Right atrium auricular region (tissue), 2 donors: ENCODE measurements around the gene CHMP2B. TPM values are rescaled to one million over a fixed set of nuclear protein-coding genes. Genes with fewer than 3 reads are reported as not detected.

ENCODE experiments used
- DNase-seq: peaks from one replicate; pipeline ENCODE4 v3.0.0-alpha.2; 2019; ENCODE audit warnings: low spot score
- H3K27ac ChIP-seq, 2 donors: fragments of 200-600 bp; sonication (generic); 1 replicate in 1 of 2; 2 replicates in 1 of 2; pipeline ENCODE4 v1.5.1; 2016 to 2019
- H3K27me3 ChIP-seq, 2 donors: fragments of 200-600 bp; sonication (generic); one replicate each; pipeline versions ENCODE4 v1.5.1 to v1.6.0; 2017 to 2019
- H3K36me3 ChIP-seq: fragments of 200-600 bp; sonication (generic); one replicate; pipeline ENCODE4 v1.5.1; 2016
- H3K4me1 ChIP-seq, 2 donors: fragments of 200-600 bp; sonication (generic); one replicate each; pipeline versions ENCODE4 v1.5.1 to v1.6.0; 2017 to 2019
- H3K4me3 ChIP-seq, 2 donors: fragments of 200-600 bp; sonication (generic); 1 replicate in 1 of 2; 2 replicates in 1 of 2; pipeline ENCODE4 v1.5.1; 2017 to 2019; ENCODE audit warnings: mild to moderate bottlenecking in 1 of 2, moderate library complexity in 1 of 2
- H3K9me3 ChIP-seq, 2 donors: fragments of 200-600 bp; sonication (generic); one replicate each; pipeline ENCODE4 v1.5.1; 2019
- total RNA-seq, 2 donors: library from RNA; depleted of rRNA; stranded (reverse); fragments of >200 nt; gene quantifications; one replicate each; pipeline ENCODE4 v1.1.0, GENCODE V29; 2016
- TF ChIP-seq, protein P1 (sequence below), 2 donors: fragments of 200-600 bp; sonication (generic); IDR thresholded peaks; one replicate each; pipeline ENCODE4 v1.5.1; 2019; ENCODE audit warnings: antibody characterized with exemption in 2 of 2

CHMP2B gene
- total RNA-seq, 2 donors from 2014 or later = 30.7 to 32.4 TPM

DNA sequence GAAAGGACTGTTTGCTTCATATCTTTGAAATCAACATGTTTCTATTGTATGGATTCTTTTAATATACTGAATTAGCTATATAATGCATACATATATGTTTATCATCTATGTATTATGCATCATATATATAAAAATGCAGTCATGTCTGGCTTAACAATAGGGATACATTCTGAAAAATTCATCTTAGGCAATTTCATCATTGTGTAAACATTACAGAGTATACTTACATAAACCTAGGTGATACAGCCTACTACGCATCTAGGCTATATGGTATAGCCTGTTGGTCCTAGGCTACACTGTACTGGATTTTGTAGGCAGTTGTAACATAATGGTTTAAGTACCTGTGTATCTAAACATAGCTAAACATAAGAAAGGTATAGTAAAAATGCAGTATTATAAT, 21.7 kb downstream of the CHMP2B start:
- no peaks in the 10 kb centered on the region for H3K9me3 ChIP-seq
- no peak overlapping the region for H3K27ac ChIP-seq
- no peak overlapping the region for H3K4me3 ChIP-seq
- peaks cover 0 to 5% of the 10 kb centered on the region in 2 donors for H3K4me1 ChIP-seq
- no peak for DNase-seq
- TF ChIP-seq, protein P1, sequence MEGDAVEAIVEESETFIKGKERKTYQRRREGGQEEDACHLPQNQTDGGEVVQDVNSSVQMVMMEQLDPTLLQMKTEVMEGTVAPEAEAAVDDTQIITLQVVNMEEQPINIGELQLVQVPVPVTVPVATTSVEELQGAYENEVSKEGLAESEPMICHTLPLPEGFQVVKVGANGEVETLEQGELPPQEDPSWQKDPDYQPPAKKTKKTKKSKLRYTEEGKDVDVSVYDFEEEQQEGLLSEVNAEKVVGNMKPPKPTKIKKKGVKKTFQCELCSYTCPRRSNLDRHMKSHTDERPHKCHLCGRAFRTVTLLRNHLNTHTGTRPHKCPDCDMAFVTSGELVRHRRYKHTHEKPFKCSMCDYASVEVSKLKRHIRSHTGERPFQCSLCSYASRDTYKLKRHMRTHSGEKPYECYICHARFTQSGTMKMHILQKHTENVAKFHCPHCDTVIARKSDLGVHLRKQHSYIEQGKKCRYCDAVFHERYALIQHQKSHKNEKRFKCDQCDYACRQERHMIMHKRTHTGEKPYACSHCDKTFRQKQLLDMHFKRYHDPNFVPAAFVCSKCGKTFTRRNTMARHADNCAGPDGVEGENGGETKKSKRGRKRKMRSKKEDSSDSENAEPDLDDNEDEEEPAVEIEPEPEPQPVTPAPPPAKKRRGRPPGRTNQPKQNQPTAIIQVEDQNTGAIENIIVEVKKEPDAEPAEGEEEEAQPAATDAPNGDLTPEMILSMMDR (IDR thresholded peaks at IDR 0.05) = no peak
- H3K27me3 ChIP-seq = no peaks in the 10 kb centered on the region
- H3K36me3 ChIP-seq = peaks cover 24% of the 10 kb centered on the region

- H3K36me3 ChIP-seq = peaks cover 30% of the 10 kb centered on the region
- no peaks in the 10 kb centered on the region for H3K27me3 ChIP-seq
- H3K27ac ChIP-seq = no peak overlapping the region
- no peak for DNase-seq
- H3K9me3 ChIP-seq = no peaks in the 10 kb centered on the region
- peaks cover 0 to 5% of the 10 kb centered on the region in 2 donors for H3K4me1 ChIP-seq
- TF ChIP-seq, protein P1 (IDR thresholded peaks at IDR 0.05) = no peak
- no peak overlapping the region for H3K4me3 ChIP-seq
Observed at GRCh38 chr3:87250009-87250408, 22.9 kb downstream of the CHMP2B start.

GRCh38 chr3:87260270-87260669, 33.2 kb downstream of the CHMP2B start:
- Histone ChIP-seq H3K4me3 (no peak overlapping the region), H3K27ac (no peak overlapping the region), H3K4me1 (no peaks in the 10 kb centered on the region), H3K9me3 (no peaks in the 10 kb centered on the region), H3K36me3 (no peaks in the 10 kb centered on the region), H3K27me3 (no peaks in the 10 kb centered on the region)
- TF ChIP-seq, protein P1 (IDR thresholded peaks at IDR 0.05) = peak in 1 of 2 donors; percentile 69
- no peak for DNase-seq

- Histone ChIP-seq H3K27ac (no peak overlapping the region), H3K4me3 (no peak overlapping the region), H3K9me3 (no peaks in the 10 kb centered on the region), H3K27me3 (no peaks in the 10 kb centered on the region), H3K4me1 (no peaks in the 10 kb centered on the region), H3K36me3 (no peaks in the 10 kb centered on the region)
- TF ChIP-seq, protein P1 (IDR thresholded peaks at IDR 0.05) = no peak
- DNase-seq = no peak
Observed at GRCh38 chr3:87261925-87262324, 34.8 kb downstream of the CHMP2B start.

DNA sequence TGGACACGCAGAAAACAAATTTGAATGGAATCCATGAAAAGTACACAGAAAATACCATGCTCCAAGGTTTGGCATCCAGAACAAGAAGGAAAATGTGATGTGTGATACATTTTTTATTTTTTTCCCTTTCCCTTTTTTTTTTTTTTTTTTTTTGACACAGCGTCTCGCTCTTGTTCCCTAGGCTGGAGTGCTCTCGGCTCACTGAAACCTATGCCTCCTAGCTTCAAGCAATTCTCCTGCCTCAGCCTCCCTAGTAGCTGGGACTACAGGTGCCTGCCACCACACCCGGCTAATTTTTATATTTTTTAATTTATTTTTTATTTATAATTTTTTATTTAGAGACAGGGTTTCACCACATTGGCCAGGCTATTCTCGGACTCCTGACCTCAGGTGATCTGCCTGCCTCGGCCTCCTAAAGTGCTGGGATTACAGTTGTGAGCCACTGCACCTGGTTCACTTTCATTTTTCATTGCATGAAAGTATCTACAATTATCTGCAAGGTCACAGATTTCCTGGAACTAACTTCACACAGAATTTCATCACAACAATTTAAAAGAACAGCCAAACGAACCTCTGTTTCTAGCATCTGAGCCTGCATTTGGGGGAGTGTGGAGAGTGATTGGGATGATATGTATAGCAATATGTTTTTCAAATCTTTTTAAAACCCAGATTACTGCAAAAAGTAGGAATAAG, 41.0 kb downstream of the CHMP2B start:
- Histone ChIP-seq H3K4me1 (no peaks in the 10 kb centered on the region), H3K9me3 (no peaks in the 10 kb centered on the region), H3K36me3 (no peaks in the 10 kb centered on the region), H3K27ac (no peak overlapping the region), H3K27me3 (no peaks in the 10 kb centered on the region), H3K4me3 (no peak overlapping the region)
- DNase-seq = no peak
- TF ChIP-seq, protein P1 (IDR thresholded peaks at IDR 0.05) = no peak
